Ovary (tissue), 9 donors: Measurements from ENCODE around the gene PDCD7. TPM values are rescaled to one million over a fixed set of nuclear protein-coding genes. Genes with fewer than 3 reads are reported as not detected.
"Not testable (repeated sequence)": the region's sequence is repeated elsewhere in the genome, so short reads cannot be mapped to it uniquely, and the experiment has no call there.

Source experiments
- DNase-seq, 5 donors: peaks; one replicate each; pipeline ENCODE4 v3.0.0-alpha.2; 2019 to 2020
- H3K27ac ChIP-seq, 2 donors: fragments of 200-600 bp; one replicate each; pipeline versions ENCODE4 v1.5.1 to v1.8.0; 2019 to 2022
- H3K27me3 ChIP-seq: fragments of 200-600 bp; one replicate; pipeline ENCODE4 v1.8.0; 2022
- H3K36me3 ChIP-seq: fragments of 200-600 bp; sonication (generic); one replicate; pipeline ENCODE4 v1.5.1; 2019
- H3K4me1 ChIP-seq: one replicate; pipeline ENCODE4 v1.8.1; 2013; ENCODE audit warnings: mild to moderate bottlenecking, moderate library complexity; ENCODE audit not compliant: insufficient read depth
- H3K4me3 ChIP-seq: fragments of 200-600 bp; sonication (generic); one replicate; pipeline ENCODE4 v1.5.1; 2017
- H3K9me3 ChIP-seq, 2 donors: fragments of 200-600 bp in 1 of 2; sonication (generic) in 1 of 2; one replicate each; pipeline versions ENCODE4 v1.5.1 to v1.8.1; 2013 to 2019; ENCODE audit warnings: mild to moderate bottlenecking in 1 of 2, moderate library complexity in 1 of 2
- CTCF ChIP-seq, 3 donors: fragments of 450-650 bp in 2 of 3; fragments of 200-600 bp in 1 of 3; IDR thresholded peaks; one replicate each; pipeline versions ENCODE4 v1.5.1 to v1.8.0; 2016 to 2022; ENCODE audit warnings: antibody characterized with exemption in 3 of 3, mild to moderate bottlenecking in 1 of 3
- EP300 ChIP-seq: sonication (generic); formaldehyde crosslinking; IDR thresholded peaks from one replicate; pipeline ENCODE4 v1.6.1; 2017; ENCODE audit warnings: antibody characterized with exemption
- POLR2A ChIP-seq: fragments of 450-650 bp; IDR thresholded peaks from one replicate; pipeline ENCODE4 v1.6.1; 2017; ENCODE audit warnings: antibody characterized with exemption, mild to moderate bottlenecking, moderate library complexity
- WGBS, 3 donors: extraction: QIAGEN DNeasy Blood & Tissue Kit in 1 of 3; methylation state at CpG; one replicate each; pipeline versions ENCODE4 v1.1.5 to v1.1.7; 2013 to 2017; 5-methylcytosine and 5-hydroxymethylcytosine counted together
- intact Hi-C, 4 donors: fragments of 100-400 bp; cut with DNase I; formaldehyde crosslinking; loops; one replicate each; pipeline versions ENCODE4 v1.11.0 to v1.15.1; 2022 to 2023
- polyA plus RNA-seq, 2 donors: library from polyadenylated mRNA; stranded (reverse); fragments of 200-250 nt in 1 of 2; fragments of 350-450 nt in 1 of 2; fragmentation: Illumina TruSeq in 1 of 2; extraction: RNeasy Lipid Tissue Mini Kit (QIAGEN cat#74804) in 1 of 2; gene quantifications; one replicate each; pipeline ENCODE4 v1.2.3, GENCODE V29; 2013 to 2014
- total RNA-seq, 7 donors: library from RNA; depleted of rRNA in 2 of 7; stranded (reverse); fragments of >200 nt in 2 of 7; fragmentation: NEBNext Ultra II Directional in 3 of 7; extraction: Animal tissue kit (Norgen Biotek cat#: 25700) in 3 of 7; gene quantifications; one replicate each; pipeline versions ENCODE4 v1.1.0 to v1.2.4, GENCODE V29; 2016 to 2023
- donor health status: DM: no; HTN: no; CAD: no; lungs with moderate emphysema.
- donor health status: DM: no; HTN: no; CAD: no.
- donor health status: Bipolar disorder and iron deficiency.
- donor health status: DM: yes; HTN: yes; CAD: no.
- donor health status: DM: no; HTN: no; CAD: no.
- donor health status: DM: yes; HTN: yes; CAD: no.

PDCD7 gene
- total and polyA plus RNA-seq, 9 donors: 16.4 to 41.1 (median 29.8) TPM

GRCh38 chr15:65095011-65095746 lies 38.4 kb downstream of the PDCD7 start:
- intact Hi-C loops: no loop called here

GRCh38 chr15:65094294-65094995 lies 39.2 kb downstream of the PDCD7 start:
- Histone ChIP-seq H3K36me3 (no peaks in the 10 kb centered on the region), H3K27me3 (no peaks in the 10 kb centered on the region), H3K27ac (no peak overlapping the region), H3K4me1 (peaks cover 4% of the 10 kb centered on the region), H3K9me3 (no peaks in the 10 kb centered on the region), H3K4me3 (no peak overlapping the region)
- intact Hi-C loops: no loop called here
- TF ChIP-seq CTCF (IDR thresholded peaks at IDR 0.05): no peak
- 86 to 90% (median 88%) methylated on average over 14 of the region's 14 CpGs for WGBS, 3 donors
- no peak for DNase-seq

More at GRCh38 chr15:65095011-65095746, 38.4 kb downstream of the PDCD7 start:
- H3K4me3 ChIP-seq: no peak overlapping the region
- 54 to 60% (median 57%) methylated on average over 5 of the region's 5 CpGs for WGBS, 3 donors
- DNase-seq: peak in 1 of 5 donors; percentile 49
- H3K27me3 ChIP-seq: no peaks in the 10 kb centered on the region
- H3K9me3 ChIP-seq: no peaks in the 10 kb centered on the region
- no peak for TF ChIP-seq POLR2A
- TF ChIP-seq CTCF (IDR thresholded peaks at IDR 0.05): no peak
- TF ChIP-seq EP300: no peak
- H3K27ac ChIP-seq: no peak overlapping the region
- H3K36me3 ChIP-seq: no peaks in the 10 kb centered on the region
- H3K4me1 ChIP-seq: no peaks in the 10 kb centered on the region

GRCh38 chr15:65093793-65094170 lies 39.8 kb downstream of the PDCD7 start:
- intact Hi-C loops: not testable (repeated sequence)

GRCh38 chr15:65092911-65093792 lies 40.5 kb downstream of the PDCD7 start:
- peaks cover 10% of the 10 kb centered on the region for H3K4me1 ChIP-seq
- no peak overlapping the region for H3K27ac ChIP-seq
- WGBS, 3 donors: 90 to 95% (median 91%) methylated on average over 17 of the region's 17 CpGs

More at GRCh38 chr15:65093793-65094170, 39.8 kb downstream of the PDCD7 start:
- peaks cover 10% of the 10 kb centered on the region for H3K4me1 ChIP-seq
- not testable (repeated sequence) for DNase-seq, H3K9me3 ChIP-seq, H3K27ac ChIP-seq, H3K4me3 ChIP-seq, H3K36me3 ChIP-seq, H3K27me3 ChIP-seq
- 95 to 96% (median 95%) methylated on average over 13 of the region's 13 CpGs for WGBS, 3 donors

More at GRCh38 chr15:65092911-65093792, 40.5 kb downstream of the PDCD7 start:
- Histone ChIP-seq H3K27me3 (no peaks in the 10 kb centered on the region), H3K4me3 (no peak overlapping the region), H3K36me3 (no peaks in the 10 kb centered on the region), H3K9me3 (no peaks in the 10 kb centered on the region)
- intact Hi-C loops: no loop called here
- TF ChIP-seq POLR2A (no peak), EP300 (no peak), CTCF (IDR thresholded peaks at IDR 0.05) (no peak)
- peak in 1 of 5 donors; percentile 19 for DNase-seq
